OCI-LY1 (cell line): ENCODE measurements around the gene NUDT12.

Experiments used
- H2AFZ ChIP-seq: fragments of 200-600 bp; sonication (generic), shearing (Covaris generic); 2 replicates; pipeline ENCODE4 v1.6.0; 2014; ENCODE audit warnings: antibody characterized with exemption, mild to moderate bottlenecking, low read length
- H3F3A ChIP-seq: fragments of 200-600 bp; sonication (generic), shearing (Covaris generic); 2 replicates; pipeline ENCODE4 v1.6.0; 2014; ENCODE audit warnings: mild to moderate bottlenecking, antibody characterized with exemption, low read length, moderate library complexity; ENCODE audit not compliant: insufficient read depth
- H3K27ac ChIP-seq: fragments of 200-600 bp; sonication (generic); 2 replicates; pipeline ENCODE4 v1.5.1; 2014; ENCODE audit warnings: low read length, mixed run types, mild to moderate bottlenecking, low read depth; ENCODE audit not compliant: poor library complexity, severe bottlenecking
- H3K27me3 ChIP-seq: fragments of 200-600 bp; sonication (generic); 2 replicates; pipeline ENCODE4 v1.6.0; 2014; ENCODE audit warnings: antibody characterized with exemption, mild to moderate bottlenecking, low read length, moderate library complexity; ENCODE audit not compliant: insufficient read depth
- H3K36me3 ChIP-seq: fragments of 200-600 bp; sonication (generic); 2 replicates; pipeline ENCODE4 v1.6.1; 2014; ENCODE audit warnings: mild to moderate bottlenecking, antibody characterized with exemption, low read length, moderate library complexity, mixed read lengths; ENCODE audit not compliant: insufficient read depth
- H3K4me1 ChIP-seq: fragments of 200-600 bp; sonication (generic); 2 replicates; pipeline ENCODE4 v1.5.1; 2014; ENCODE audit warnings: mild to moderate bottlenecking, low read length, moderate library complexity; ENCODE audit not compliant: insufficient read depth, severe bottlenecking
- H3K4me2 ChIP-seq: fragments of 200-600 bp; sonication (generic), shearing (Covaris generic); 2 replicates; pipeline ENCODE4 v1.6.1; 2014; ENCODE audit warnings: low read length
- H3K4me3 ChIP-seq: fragments of 200-600 bp; sonication (generic); 2 replicates; pipeline ENCODE4 v1.5.1; 2014; ENCODE audit warnings: low read length, low read depth, mild to moderate bottlenecking, mixed read lengths; ENCODE audit not compliant: poor library complexity, severe bottlenecking
- H3K79me2 ChIP-seq: fragments of 200-600 bp; shearing (Covaris generic); 2 replicates; pipeline ENCODE4 v1.6.1; 2016; ENCODE audit warnings: mixed run types, low read length, mixed read lengths; ENCODE audit not compliant: insufficient read depth
- H3K9ac ChIP-seq: fragments of 200-600 bp; sonication (generic), shearing (Covaris generic); 2 replicates; pipeline ENCODE4 v1.6.1; 2014; ENCODE audit warnings: mild to moderate bottlenecking, low read length, mixed read lengths
- H3K9me2 ChIP-seq: fragments of 200-600 bp; sonication (generic), shearing (Covaris generic); 2 replicates; pipeline ENCODE4 v1.6.1; 2014; ENCODE audit warnings: low read depth, mild to moderate bottlenecking, low read length, mixed read lengths
- H3K9me3 ChIP-seq: fragments of 200-600 bp; shearing (Covaris generic); 2 replicates; pipeline ENCODE4 v1.6.1; 2014; ENCODE audit warnings: low read length, mixed read lengths
- H4K20me1 ChIP-seq: fragments of 200-600 bp; sonication (generic), shearing (Covaris generic); 2 replicates; pipeline ENCODE4 v1.6.0; 2016; ENCODE audit warnings: mild to moderate bottlenecking, low read length; ENCODE audit not compliant: insufficient read depth
- EZH2 ChIP-seq: fragments of 200-600 bp; sonication (generic), shearing (Covaris generic); IDR thresholded peaks from 2 replicates; pipeline ENCODE4 v1.8.0; 2017; ENCODE audit warnings: borderline replicate concordance, mixed run types, mild to moderate bottlenecking, antibody characterized with exemption, low read length, moderate library complexity, mixed read lengths
- TF ChIP-seq, protein P1 (sequence below): fragments of 200-600 bp; sonication (generic), shearing (Covaris generic); IDR thresholded peaks from 2 replicates; pipeline ENCODE4 v1.5.1; 2017; ENCODE audit warnings: mild to moderate bottlenecking, antibody characterized with exemption, low read length, moderate library complexity, mixed read lengths

Gene NUDT12

DNA sequence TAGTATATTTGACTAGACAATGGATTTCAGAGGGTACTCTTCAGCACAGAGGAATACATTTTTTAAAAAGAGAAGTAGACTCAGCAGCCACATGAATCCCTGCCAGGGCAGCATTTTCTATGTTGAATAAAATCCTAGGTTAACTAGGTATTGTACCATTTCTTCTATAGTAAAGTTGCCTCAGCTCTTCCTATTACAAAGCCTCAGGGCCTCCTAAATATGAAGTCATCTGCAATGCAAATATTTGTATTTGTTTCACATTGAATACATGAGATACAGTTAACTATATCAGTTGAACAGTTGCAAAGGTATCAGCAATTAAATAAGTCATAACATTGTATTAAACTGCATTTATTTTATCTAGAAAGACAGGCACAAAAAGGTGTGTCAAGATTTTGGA is 59.5 kb downstream of the NUDT12 start:
- no peaks in the 10 kb centered on the region for H3K36me3 ChIP-seq
- no peaks in the 10 kb centered on the region for H3K9me2 ChIP-seq
- H3K4me2 ChIP-seq: no peak overlapping the region
- no peaks in the 10 kb centered on the region for H3K27me3 ChIP-seq
- H3F3A ChIP-seq: no peaks in the 10 kb centered on the region
- H3K79me2 ChIP-seq: no peaks in the 10 kb centered on the region
- H3K4me1 ChIP-seq: no peaks in the 10 kb centered on the region
- no peak overlapping the region for H3K27ac ChIP-seq
- H3K9ac ChIP-seq: no peak overlapping the region
- no peaks in the 10 kb centered on the region for H3K9me3 ChIP-seq
- H3K4me3 ChIP-seq: no peak overlapping the region
- no peak overlapping the region for H2AFZ ChIP-seq
- H4K20me1 ChIP-seq: no peaks in the 10 kb centered on the region
- TF ChIP-seq, protein P1, sequence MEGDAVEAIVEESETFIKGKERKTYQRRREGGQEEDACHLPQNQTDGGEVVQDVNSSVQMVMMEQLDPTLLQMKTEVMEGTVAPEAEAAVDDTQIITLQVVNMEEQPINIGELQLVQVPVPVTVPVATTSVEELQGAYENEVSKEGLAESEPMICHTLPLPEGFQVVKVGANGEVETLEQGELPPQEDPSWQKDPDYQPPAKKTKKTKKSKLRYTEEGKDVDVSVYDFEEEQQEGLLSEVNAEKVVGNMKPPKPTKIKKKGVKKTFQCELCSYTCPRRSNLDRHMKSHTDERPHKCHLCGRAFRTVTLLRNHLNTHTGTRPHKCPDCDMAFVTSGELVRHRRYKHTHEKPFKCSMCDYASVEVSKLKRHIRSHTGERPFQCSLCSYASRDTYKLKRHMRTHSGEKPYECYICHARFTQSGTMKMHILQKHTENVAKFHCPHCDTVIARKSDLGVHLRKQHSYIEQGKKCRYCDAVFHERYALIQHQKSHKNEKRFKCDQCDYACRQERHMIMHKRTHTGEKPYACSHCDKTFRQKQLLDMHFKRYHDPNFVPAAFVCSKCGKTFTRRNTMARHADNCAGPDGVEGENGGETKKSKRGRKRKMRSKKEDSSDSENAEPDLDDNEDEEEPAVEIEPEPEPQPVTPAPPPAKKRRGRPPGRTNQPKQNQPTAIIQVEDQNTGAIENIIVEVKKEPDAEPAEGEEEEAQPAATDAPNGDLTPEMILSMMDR: no peak
- no peak for TF ChIP-seq EZH2

GRCh38 chr5:103502662-103503061 is 59.9 kb downstream of the NUDT12 start:
- Histone ChIP-seq H3K27ac (no peak overlapping the region), H3K4me1 (no peaks in the 10 kb centered on the region), H3K9me3 (no peaks in the 10 kb centered on the region), H3K9me2 (no peaks in the 10 kb centered on the region), H2AFZ (no peak overlapping the region), H3K36me3 (no peaks in the 10 kb centered on the region), H3K9ac (no peak overlapping the region), H3K4me2 (no peak overlapping the region), H3K79me2 (no peaks in the 10 kb centered on the region), H3K27me3 (no peaks in the 10 kb centered on the region), H3K4me3 (no peak overlapping the region), H4K20me1 (no peaks in the 10 kb centered on the region), H3F3A (no peaks in the 10 kb centered on the region)
- no peak for TF ChIP-seq EZH2
- TF ChIP-seq, protein P1: no peak
